Smooth muscle cell (in vitro differentiated cells): ENCODE results near the gene ABCA13. TPM values are rescaled to one million over a fixed set of nuclear protein-coding genes. Genes with fewer than 3 reads are reported as not detected.
A peak's percentile ranks its signal among the peaks of the same experiment; 100 is the strongest.

Source experiments
- DNase-seq: peaks from one replicate; lab custom pipeline; 2025; ENCODE audit not compliant: unreplicated experiment; lab: John Stamatoyannopoulos, UW
- H2AFZ ChIP-seq: fragments of 200-600 bp; sonication (generic); 2 replicates; pipeline ENCODE4 v1.6.0; 2016; ENCODE audit warnings: antibody characterized with exemption, low read depth, mild to moderate bottlenecking
- H3F3A ChIP-seq: fragments of 200-600 bp; sonication (generic); 2 replicates; pipeline ENCODE4 v1.6.0; 2017; ENCODE audit warnings: antibody characterized with exemption, low read depth
- H3K27ac ChIP-seq: fragments of 200-600 bp; sonication (generic); 2 replicates; pipeline ENCODE4 v1.5.1; 2016; ENCODE audit warnings: low read depth, mild to moderate bottlenecking
- H3K27me3 ChIP-seq: fragments of 200-600 bp; sonication (generic); 2 replicates; pipeline ENCODE4 v1.6.1; 2016; ENCODE audit warnings: low read depth, mild to moderate bottlenecking
- H3K36me3 ChIP-seq: fragments of 200-600 bp; sonication (generic); 2 replicates; pipeline ENCODE4 v1.5.1; 2016; ENCODE audit warnings: low read depth
- H3K4me1 ChIP-seq: fragments of 200-600 bp; sonication (generic); 2 replicates; pipeline ENCODE4 v1.5.1; 2016; ENCODE audit warnings: low read depth
- H3K4me2 ChIP-seq: fragments of 200-600 bp; sonication (generic); 2 replicates; pipeline ENCODE4 v1.6.0; 2016; ENCODE audit warnings: mild to moderate bottlenecking
- H3K4me3 ChIP-seq: fragments of 200-600 bp; sonication (generic); 2 replicates; pipeline ENCODE4 v1.5.1; 2016; ENCODE audit warnings: mild to moderate bottlenecking
- H3K79me2 ChIP-seq: fragments of 200-600 bp; sonication (generic); 2 replicates; pipeline ENCODE4 v1.6.0; 2016; ENCODE audit warnings: low read depth, mild to moderate bottlenecking
- H3K9ac ChIP-seq: fragments of 200-600 bp; sonication (generic); 2 replicates; pipeline ENCODE4 v1.6.0; 2016; ENCODE audit warnings: low read depth
- H3K9me3 ChIP-seq: fragments of 200-600 bp; sonication (generic); replicated peaks from 2 replicates; pipeline ENCODE4 v1.5.1; 2016; ENCODE audit warnings: low read depth
- H4K20me1 ChIP-seq: fragments of 200-600 bp; sonication (generic); 2 replicates; pipeline ENCODE4 v1.6.0; 2016; ENCODE audit warnings: low read depth
- WGBS: methylation state at CpG from one replicate; pipeline ENCODE4 v1.1.7; 2016; ENCODE audit warnings: low lambda C conversion rate; 5-methylcytosine and 5-hydroxymethylcytosine counted together
- polyA plus RNA-seq: library from polyadenylated mRNA; unstranded; fragments of >200 nt; fragmentation: Nextera tagmentation; extraction: Ambion mirVana; gene quantifications from 2 replicates; pipeline ENCODE4 v1.2.1, GENCODE V29; 2016
- total RNA-seq: library from RNA; depleted of rRNA; stranded (reverse); fragments of >200 nt; gene quantifications from 2 replicates; pipeline ENCODE4 v1.2.3, GENCODE V29; 2014
- TF ChIP-seq, protein P1 (sequence below): fragments of 200-600 bp; sonication (generic); IDR thresholded peaks from 2 replicates; pipeline ENCODE4 v1.5.1; 2017; ENCODE audit warnings: borderline replicate concordance, mild to moderate bottlenecking, antibody characterized with exemption; ENCODE audit not compliant: insufficient read depth, poor library complexity, severe bottlenecking

Gene ABCA13
- total and polyA plus RNA-seq, 2 experiments from 2014 or later, result not detected

DNA sequence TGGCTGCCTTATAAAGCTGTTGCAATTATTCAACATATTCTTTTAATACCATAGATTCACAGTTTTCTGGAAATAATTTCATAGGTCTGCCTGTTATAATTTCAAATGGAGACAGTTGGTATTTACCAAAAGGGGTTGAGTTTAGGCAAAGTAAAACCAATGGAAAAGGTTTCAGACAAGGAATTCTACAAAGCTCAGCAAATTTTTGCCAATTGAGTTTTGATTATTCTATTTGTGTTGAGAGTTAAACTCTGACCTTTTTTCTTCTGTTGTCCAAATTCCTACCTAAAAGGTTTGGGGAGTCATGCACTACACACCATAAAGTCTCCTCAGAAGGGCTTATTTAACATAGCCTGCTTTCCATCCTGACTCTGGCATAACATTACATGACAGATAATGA is 38.5 kb upstream of the ABCA13 start:
- H3K4me1 ChIP-seq, result peaks cover 8% of the 10 kb centered on the region
- no peak overlapping the region for H2AFZ ChIP-seq
- H3K36me3 ChIP-seq, result no peaks in the 10 kb centered on the region
- H3K4me2 ChIP-seq, result no peak overlapping the region
- H3K9me3 ChIP-seq, result no peaks in the 10 kb centered on the region
- H3K27me3 ChIP-seq, result no peaks in the 10 kb centered on the region
- no peak overlapping the region for H3K27ac ChIP-seq
- H3K9ac ChIP-seq, result no peak overlapping the region
- no peaks in the 10 kb centered on the region for H4K20me1 ChIP-seq
- no peak for DNase-seq
- no peaks in the 10 kb centered on the region for H3K79me2 ChIP-seq
- no peaks in the 10 kb centered on the region for H3F3A ChIP-seq
- TF ChIP-seq, protein P1, sequence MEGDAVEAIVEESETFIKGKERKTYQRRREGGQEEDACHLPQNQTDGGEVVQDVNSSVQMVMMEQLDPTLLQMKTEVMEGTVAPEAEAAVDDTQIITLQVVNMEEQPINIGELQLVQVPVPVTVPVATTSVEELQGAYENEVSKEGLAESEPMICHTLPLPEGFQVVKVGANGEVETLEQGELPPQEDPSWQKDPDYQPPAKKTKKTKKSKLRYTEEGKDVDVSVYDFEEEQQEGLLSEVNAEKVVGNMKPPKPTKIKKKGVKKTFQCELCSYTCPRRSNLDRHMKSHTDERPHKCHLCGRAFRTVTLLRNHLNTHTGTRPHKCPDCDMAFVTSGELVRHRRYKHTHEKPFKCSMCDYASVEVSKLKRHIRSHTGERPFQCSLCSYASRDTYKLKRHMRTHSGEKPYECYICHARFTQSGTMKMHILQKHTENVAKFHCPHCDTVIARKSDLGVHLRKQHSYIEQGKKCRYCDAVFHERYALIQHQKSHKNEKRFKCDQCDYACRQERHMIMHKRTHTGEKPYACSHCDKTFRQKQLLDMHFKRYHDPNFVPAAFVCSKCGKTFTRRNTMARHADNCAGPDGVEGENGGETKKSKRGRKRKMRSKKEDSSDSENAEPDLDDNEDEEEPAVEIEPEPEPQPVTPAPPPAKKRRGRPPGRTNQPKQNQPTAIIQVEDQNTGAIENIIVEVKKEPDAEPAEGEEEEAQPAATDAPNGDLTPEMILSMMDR, result no peak
- H3K4me3 ChIP-seq, result no peak overlapping the region

DNA sequence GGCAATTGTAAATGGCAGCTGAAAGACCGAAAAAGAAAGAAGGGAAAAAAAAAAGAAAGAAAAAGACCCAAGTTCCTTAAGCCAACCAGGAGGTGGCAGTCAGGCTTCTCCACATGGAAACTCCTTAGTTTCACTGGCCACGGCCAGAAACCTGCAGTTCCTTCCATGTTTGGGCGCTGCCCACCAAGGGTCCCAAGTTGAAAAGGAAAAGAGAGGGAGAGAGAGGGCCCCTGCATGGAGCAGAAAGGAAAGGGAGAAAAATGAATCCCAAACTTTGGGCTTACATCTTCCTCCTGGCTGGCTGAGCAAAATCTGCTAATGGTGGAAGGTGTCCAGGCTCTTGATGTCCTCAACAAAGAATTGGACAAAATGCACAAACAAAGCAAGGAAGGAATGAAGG is 31.8 kb upstream of the ABCA13 start:
- Histone ChIP-seq H3K9ac (no peak overlapping the region), H3K27me3 (no peaks in the 10 kb centered on the region), H3K79me2 (no peaks in the 10 kb centered on the region), H3K4me2 (no peak overlapping the region), H3K27ac (no peak overlapping the region), H4K20me1 (no peaks in the 10 kb centered on the region), H3K4me3 (no peak overlapping the region), H3F3A (no peaks in the 10 kb centered on the region), H3K9me3 (no peaks in the 10 kb centered on the region), H3K36me3 (no peaks in the 10 kb centered on the region), H2AFZ (no peak overlapping the region), H3K4me1 (no peaks in the 10 kb centered on the region)
- WGBS, result 77% methylated on average over 3 of the region's 3 CpGs
- TF ChIP-seq, protein P1, result peak; percentile 15
- DNase-seq, result no peak

DNA sequence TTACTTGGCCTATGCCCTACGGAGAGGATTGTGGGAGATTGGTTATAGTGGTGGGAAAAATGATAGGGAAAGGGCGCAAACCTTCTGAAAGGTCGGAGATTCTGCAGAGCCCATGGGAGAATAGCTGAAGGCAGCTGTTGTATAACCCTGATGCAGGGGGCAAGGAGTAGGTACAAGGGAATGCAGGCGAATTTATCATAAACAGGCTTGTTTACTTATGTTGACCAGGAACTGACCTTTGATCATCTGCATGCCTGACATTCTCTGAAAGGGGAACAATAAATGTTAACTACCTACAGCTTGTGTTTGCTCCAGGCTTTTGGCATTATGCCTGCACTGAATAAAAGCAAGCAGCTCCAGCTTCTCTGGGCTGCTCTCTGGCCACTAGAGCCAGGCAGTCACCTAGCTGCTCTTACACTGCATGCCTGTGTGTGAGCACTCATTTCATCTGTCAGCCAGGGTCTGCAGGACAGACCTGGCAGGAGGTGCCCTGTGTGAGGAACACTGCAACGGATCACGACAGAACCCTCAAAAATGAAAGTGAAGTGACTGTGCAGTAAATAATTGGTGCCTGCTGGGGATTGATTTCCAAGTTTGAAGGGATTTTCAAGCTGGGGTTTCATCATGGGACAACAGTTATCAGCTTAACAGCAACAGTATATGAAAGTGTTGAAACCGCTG is 31.1 kb upstream of the ABCA13 start:
- Histone ChIP-seq H3K27me3 (no peaks in the 10 kb centered on the region), H3K27ac (no peak overlapping the region), H4K20me1 (no peaks in the 10 kb centered on the region), H3K4me1 (no peaks in the 10 kb centered on the region), H3K9me3 (no peaks in the 10 kb centered on the region), H3K9ac (no peak overlapping the region), H3K79me2 (no peaks in the 10 kb centered on the region), H3K36me3 (no peaks in the 10 kb centered on the region), H3K4me3 (peak overlapping the region; percentile 3), H2AFZ (no peak overlapping the region), H3K4me2 (no peak overlapping the region), H3F3A (no peaks in the 10 kb centered on the region)
- WGBS, result 74% methylated on average over 7 of the region's 7 CpGs
- no peak for DNase-seq
- TF ChIP-seq, protein P1, result no peak

DNA sequence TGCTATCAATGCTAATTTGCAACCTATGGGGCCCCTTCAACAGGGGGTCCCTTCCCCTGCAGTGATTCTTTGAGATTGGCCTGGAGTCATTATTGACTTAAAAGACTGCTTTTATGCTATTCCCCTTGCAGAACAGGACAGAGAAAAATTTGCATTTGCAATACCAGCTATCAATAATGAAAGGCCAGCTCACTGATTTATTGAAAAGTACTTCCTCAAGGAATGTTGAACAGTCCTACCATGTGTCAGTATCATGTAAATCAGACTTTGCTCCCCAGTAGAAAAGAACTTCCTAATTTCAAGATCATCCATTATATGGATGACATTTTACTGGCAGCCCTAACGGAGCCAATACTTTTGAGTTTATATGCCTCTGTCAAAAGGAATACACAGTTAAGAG is 29.7 kb upstream of the ABCA13 start:
- no peaks in the 10 kb centered on the region for H3K27me3 ChIP-seq
- 86% methylated on average over 1 of the region's 1 CpG for WGBS
- no peaks in the 10 kb centered on the region for H3K36me3 ChIP-seq
- no peaks in the 10 kb centered on the region for H3F3A ChIP-seq
- H3K4me2 ChIP-seq, result no peak overlapping the region
- no peaks in the 10 kb centered on the region for H4K20me1 ChIP-seq
- H3K4me1 ChIP-seq, result no peaks in the 10 kb centered on the region
- TF ChIP-seq, protein P1, result no peak
- no peak overlapping the region for H3K9ac ChIP-seq
- no peak for DNase-seq
- no peak overlapping the region for H3K27ac ChIP-seq
- no peak overlapping the region for H2AFZ ChIP-seq
- H3K9me3 ChIP-seq, result no peaks in the 10 kb centered on the region
- no peaks in the 10 kb centered on the region for H3K79me2 ChIP-seq
- H3K4me3 ChIP-seq, result no peak overlapping the region
